K562 (cell line): ENCODE measurements around the gene ZNF335. TPM values are rescaled to one million over a fixed set of nuclear protein-coding genes. Genes with fewer than 3 reads are reported as not detected.
A peak's percentile ranks its signal among the peaks of the same experiment; 100 is the strongest.

ENCODE experiments used
- ATAC-seq: fragments of 200-7000 bp; cut with Tn5 transposase; 3 replicates; pipeline ENCODE4 v1.9.1; 2020; ENCODE audit warnings: moderate library complexity
- BruUV-seq: library from RNA; stranded (reverse); fragments of 400-500 nt; replicated peaks from 2 replicates; lab custom pipeline; 2021; lab: Mats Ljungman, UMichigan
- CTCF ChIA-PET: fragments of 300-600 bp; formaldehyde crosslinking; extraction: SDS; loops from one replicate; lab custom pipeline; 2021; ENCODE audit warnings: low intra/inter-chr PET ratio; lab: Yijun Ruan, JAX
- POLR2A ChIA-PET: fragments of 300-600, 350-650 bp; sonication (Branson Sonifier 250); formaldehyde crosslinking; extraction: SDS; loops from one replicate; lab custom pipeline; 2021; ENCODE audit warnings: antibody characterized with exemption, inconsistent platforms; lab: Yijun Ruan, JAX
- DNase-seq, 4 experiments: peaks; one replicate each; pipeline versions ENCODE4 v3.0.0 to v3.0.0-alpha.2; 2011 to 2018; ENCODE audit warnings: low spot score in 3 of 4, mixed read lengths in 3 of 4; ENCODE audit errors: extremely low read depth in 1 of 4
- FAIRE-seq: peaks from 2 replicates; lab custom pipeline; 2011; peaks lifted over from hg19 to GRCh38; lab: Jason Lieb, UNC
- H2AFZ ChIP-seq: 2 replicates; pipeline ENCODE4 v1.6.0; 2011; ENCODE audit warnings: low read depth, low read length, control low read depth, inconsistent platforms
- H3K27ac ChIP-seq: fragments of 200-600 bp; 3 replicates; pipeline ENCODE4 v1.8.0; 2011; ENCODE audit warnings: low read depth, mild to moderate bottlenecking, control low read depth, inconsistent platforms, low read length, moderate library complexity, mixed read lengths; ENCODE audit errors: extremely low read depth
- H3K27me3 ChIP-seq, 2 experiments: fragments of 300-600 bp in 1 of 2; 2 replicates in 1 of 2; 3 replicates in 1 of 2; pipeline versions ENCODE4 v1.6.0 to v1.8.0; 2011; ENCODE audit warnings: inconsistent platforms in 2 of 2, low read length in 2 of 2, mild to moderate bottlenecking in 1 of 2, mixed read lengths in 1 of 2, moderate library complexity in 1 of 2; ENCODE audit not compliant: control insufficient read depth in 2 of 2, insufficient read depth in 2 of 2
- H3K36me3 ChIP-seq: fragments of 300-600 bp; 3 replicates; pipeline ENCODE4 v1.8.0; 2011; ENCODE audit warnings: mild to moderate bottlenecking, low read length, inconsistent platforms; ENCODE audit not compliant: control insufficient read depth, insufficient read depth
- H3K4me1 ChIP-seq, 2 experiments: fragments of 200-600 bp in 1 of 2; replicated peaks in 1 of 2; 2 replicates in 1 of 2; 3 replicates in 1 of 2; pipeline versions ENCODE4 v1.5.1 to v1.8.0; 2011; ENCODE audit warnings: inconsistent platforms in 2 of 2, low read length in 2 of 2, mild to moderate bottlenecking in 1 of 2, mixed read lengths in 1 of 2, moderate library complexity in 1 of 2; ENCODE audit not compliant: control insufficient read depth in 2 of 2, insufficient read depth in 2 of 2
- H3K4me2 ChIP-seq: 2 replicates; pipeline ENCODE4 v1.6.1; 2011; ENCODE audit warnings: low read length, control low read depth, inconsistent platforms, mixed read lengths; ENCODE audit not compliant: insufficient read depth
- H3K4me3 ChIP-seq: fragments of 200-600 bp; sonication (generic), shearing (Covaris generic); 2 replicates; pipeline ENCODE4 v1.5.1; 2016; ENCODE audit warnings: control low read depth, inconsistent platforms
- H3K79me2 ChIP-seq: fragments of 200-600 bp; 3 replicates; pipeline ENCODE4 v1.8.0; 2011; ENCODE audit warnings: low read length, inconsistent platforms; ENCODE audit not compliant: control insufficient read depth, insufficient read depth
- H3K9ac ChIP-seq, 2 experiments: 2 replicates each; pipeline versions ENCODE4 v1.6.0 to v1.6.1; 2011; ENCODE audit warnings: low read depth in 2 of 2, low read length in 2 of 2, control low read depth in 1 of 2, inconsistent platforms in 1 of 2, mild to moderate bottlenecking in 1 of 2, mixed read lengths in 1 of 2; ENCODE audit not compliant: insufficient read depth in 1 of 2
- H3K9me1 ChIP-seq: one replicate; pipeline ENCODE4 v1.6.0; 2011; ENCODE audit warnings: inconsistent platforms, mild to moderate bottlenecking, low read length, moderate library complexity; ENCODE audit not compliant: control insufficient read depth, insufficient read depth
- H3K9me3 ChIP-seq: replicated peaks from 2 replicates; pipeline ENCODE4 v1.5.1; 2011; ENCODE audit warnings: low read depth, low read length, inconsistent platforms; ENCODE audit not compliant: control insufficient read depth, insufficient read depth
- H4K20me1 ChIP-seq: replicated peaks from 2 replicates; pipeline ENCODE4 v1.6.1; 2011; ENCODE audit warnings: low read length, inconsistent platforms, mixed read lengths; ENCODE audit not compliant: control insufficient read depth, insufficient read depth
- CBX5 ChIP-seq: IDR thresholded peaks from 2 replicates; pipeline ENCODE4 v1.6.1; 2014; ENCODE audit warnings: low read depth, borderline replicate concordance
- HNRNPH1 ChIP-seq: fragments of 200-400 bp; formaldehyde crosslinking; optimal IDR thresholded peaks from 2 replicates; pipeline ENCODE3; 2017; ENCODE audit warnings: low read depth, mild to moderate bottlenecking, low read length, moderate library complexity
- KDM5B ChIP-seq: fragments of 200-600 bp; sonication (generic); IDR thresholded peaks from 2 replicates; pipeline ENCODE4 v1.6.1; 2012; ENCODE audit warnings: low read depth, mild to moderate bottlenecking, moderate library complexity, low read length, control low read depth, inconsistent platforms; ENCODE audit not compliant: insufficient replicate concordance
- NR2C1 ChIP-seq, 2 experiments: fragments of 450-650 bp; IDR thresholded peaks; 2 replicates each; pipeline ENCODE4 v1.6.1; 2017; ENCODE audit warnings: mild to moderate bottlenecking in 2 of 2, antibody characterized with exemption in 1 of 2, inconsistent platforms in 1 of 2, missing compliant biosample characterization in 1 of 2, missing genetic modification characterization in 1 of 2
- SIN3A ChIP-seq, 2 experiments: fragments of 150-350 bp in 1 of 2; IDR thresholded peaks; 2 replicates each; pipeline ENCODE4 v1.6.1; 2011 to 2016; ENCODE audit warnings: borderline replicate concordance in 2 of 2, low read depth in 2 of 2, low read length in 2 of 2, mild to moderate bottlenecking in 2 of 2, moderate library complexity in 2 of 2; ENCODE audit not compliant: control insufficient read depth in 1 of 2
- SMARCA4 ChIP-seq: fragments of 450-650 bp; IDR thresholded peaks from 2 replicates; pipeline ENCODE4 v1.6.1; 2016
- STAT5B ChIP-seq: fragments of 250-450 bp; sonication (Bioruptor Pico); IDR thresholded peaks from 2 replicates; pipeline ENCODE4 v1.8.0; 2021; ENCODE audit warnings: mild to moderate bottlenecking, inconsistent platforms
- ZBTB40 ChIP-seq, 2 experiments: fragments of 450-650 bp in 1 of 2; sonication (generic) in 1 of 2; formaldehyde crosslinking in 1 of 2; IDR thresholded peaks; 2 replicates each; pipeline versions ENCODE4 v1.7.1 to v1.9.0; 2016 to 2022; ENCODE audit warnings: inconsistent platforms in 1 of 2, mild to moderate bottlenecking in 1 of 2, missing genetic modification reagents in 1 of 2
- ZNF23 ChIP-seq: fragments of 250-450 bp; sonication (Bioruptor Pico); IDR thresholded peaks from 2 replicates; pipeline ENCODE4 v1.4.0; 2020; ENCODE audit warnings: mild to moderate bottlenecking
- ZNF384 ChIP-seq: IDR thresholded peaks from 2 replicates; pipeline ENCODE4 v1.6.1; 2012; ENCODE audit warnings: low read depth, low read length, improper control_type of control experiment
- ZNF584 ChIP-seq: fragments of 200-800 bp; sonication (Bioruptor generic); IDR thresholded peaks from 2 replicates; pipeline ENCODE4 v1.6.1; 2016; ENCODE audit warnings: low read depth, mild to moderate bottlenecking, missing genetic modification characterization, missing compliant biosample characterization
- WGBS: fragments of 100-300 bp; shearing (Covaris generic); methylation state at CpG from one replicate; pipeline ENCODE4 v1.1.6; 2016; ENCODE audit warnings: low coverage, mixed read lengths; ENCODE audit not compliant: insufficient coverage; ENCODE audit errors: missing lambda C conversion rate; 5-methylcytosine and 5-hydroxymethylcytosine counted together
- in situ Hi-C: fragments of 300-500 bp; cut with MboI; formaldehyde crosslinking; loops from 4 replicates; pipeline ENCODE4 v1.15.0; 2018; ENCODE audit warnings: inconsistent platforms, mixed read lengths
- intact Hi-C: fragments of 100-400 bp; cut with micrococcal nuclease; formaldehyde crosslinking; loops from 2 replicates; pipeline ENCODE4 v1.14.2; 2022
- polyA plus RNA-seq, 8 experiments: library from polyadenylated mRNA; depleted of rRNA in 4 of 8; stranded (reverse) in 5 of 8; unstranded in 3 of 8; fragments of >200 nt; fragmentation: Nextera tagmentation in 2 of 8; fragmentation: Illumina TruSeq in 1 of 8; extraction: Ambion mirVana in 2 of 8; extraction: Trizol in 1 of 8; gene quantifications; 2 replicates each; pipeline versions ENCODE4 v1.2.1 to v1.2.3, GENCODE V29; 2011 to 2014; ENCODE audit warnings: inconsistent platforms in 1 of 8, missing spikeins in 1 of 8
- total RNA-seq, 7 experiments: library from RNA; depleted of rRNA in 6 of 7; stranded (reverse); fragments of >200 nt in 6 of 7; fragmentation: Illumina TruSeq in 2 of 7; extraction: Trizol in 2 of 7; gene quantifications; 2 replicates each; pipeline versions ENCODE4 v1.2.1 to v1.2.3, GENCODE V29; 2011 to 2021; ENCODE audit warnings: low replicate concordance in 1 of 7

ZNF335 gene
- total and polyA plus RNA-seq, 9 of the 15 experiments (the other 6 are each of a cell fraction or from before 2014, with no cell fraction given): 0.39 to 16.0 (median 7.6) TPM

GRCh38 chr20:45911486-45912343 is 60.3 kb downstream of the ZNF335 start, which contains the start of gene PLTP:
PLTP (minus strand) TSS chr20:45912155; CDS start chr20:45911452, 703 bp downstream.
- peak within 1 kb of the TSS; percentile 82 for H3K4me2 ChIP-seq
- FAIRE-seq: no peak
- WGBS: 47% methylated on average over 49 of the region's 58 CpGs
- peak within 1 kb of the TSS; percentile 63 to 94 for H3K9ac ChIP-seq
- BruUV-seq: TSS peak; percentile 99
- intact Hi-C loops: no loop called here
- in situ Hi-C loops: no loop called here
- POLR2A ChIA-PET: interaction anchor here (0.6 to 2.3 kb wide), 6 partner anchors 8 to 518 kb away, joined by 3 to 11 read pairs (median 4); no protein-coding TSS in a partner anchor
- peak in 3 of 4 experiments; percentile 45 to 48 (median 47) for DNase-seq
- H4K20me1 ChIP-seq: no peaks in the 10 kb centered on the region
- ATAC-seq: 0 out of 3 replicates have a peak, but pooled peaks have one; percentile 3
- H2AFZ ChIP-seq: peak within 1 kb of the TSS; percentile 92
- no peaks in the 10 kb centered on the region for H3K27me3 ChIP-seq
- peak within 1 kb of the TSS; percentile 48 for H3K4me3 ChIP-seq
- no peaks in the 10 kb centered on the region for H3K9me1 ChIP-seq
- CTCF ChIA-PET: no interaction called here
- H3K9me3 ChIP-seq: no peaks in the 10 kb centered on the region
- peaks cover 24 to 44% of the 10 kb centered on the region in 2 experiments for H3K4me1 ChIP-seq
- H3K36me3 ChIP-seq: peaks cover 9% of the 10 kb centered on the region; the same call in 1 of the 3 replicates
- H3K27ac ChIP-seq: peak within 1 kb of the TSS; percentile 89
- peaks cover 15% of the 10 kb centered on the region for H3K79me2 ChIP-seq
- TF ChIP-seq NR2C1 (IDR thresholded peaks at IDR 0.05) (no peak), NR2C1 (tag; IDR thresholded peaks at IDR 0.05) (no peak), ZNF584 (0 out of 2 replicates have a peak, but pooled peaks have one; percentile 43), ZBTB40 (IDR thresholded peaks at IDR 0.05) (no peak), ZBTB40 (CRISPR knock-in tag; IDR thresholded peaks at IDR 0.05) (no peak), SIN3A (IDR thresholded peaks at IDR 0.05; ENCODE audit: borderline replicate concordance in 2 of 2, control insufficient read depth in 1 of 2, low read depth in 2 of 2, low read length in 2 of 2) (0 out of 4 replicates have a peak, but pooled peaks of 1 of the 2 experiments have one; percentile 41), KDM5B (peak; percentile 50), CBX5 (no peak), STAT5B (CRISPR knock-in tag) (no peak), SMARCA4 (no peak), HNRNPH1 (no peak), ZNF23 (CRISPR knock-in tag) (no peak), ZNF384 (no peak)
